OCI-LY1 (cell line): ENCODE measurements around the gene EZH2.

ENCODE experiments used
- H2AFZ ChIP-seq: fragments of 200-600 bp; sonication (generic), shearing (Covaris generic); 2 replicates; pipeline ENCODE4 v1.6.0; 2014; ENCODE audit warnings: antibody characterized with exemption, mild to moderate bottlenecking, low read length
- H3F3A ChIP-seq: fragments of 200-600 bp; sonication (generic), shearing (Covaris generic); 2 replicates; pipeline ENCODE4 v1.6.0; 2014; ENCODE audit warnings: mild to moderate bottlenecking, antibody characterized with exemption, low read length, moderate library complexity; ENCODE audit not compliant: insufficient read depth
- H3K27ac ChIP-seq: fragments of 200-600 bp; sonication (generic); 2 replicates; pipeline ENCODE4 v1.5.1; 2014; ENCODE audit warnings: low read length, mixed run types, mild to moderate bottlenecking, low read depth; ENCODE audit not compliant: poor library complexity, severe bottlenecking
- H3K27me3 ChIP-seq: fragments of 200-600 bp; sonication (generic); 2 replicates; pipeline ENCODE4 v1.6.0; 2014; ENCODE audit warnings: antibody characterized with exemption, mild to moderate bottlenecking, low read length, moderate library complexity; ENCODE audit not compliant: insufficient read depth
- H3K36me3 ChIP-seq: fragments of 200-600 bp; sonication (generic); 2 replicates; pipeline ENCODE4 v1.6.1; 2014; ENCODE audit warnings: mild to moderate bottlenecking, antibody characterized with exemption, low read length, moderate library complexity, mixed read lengths; ENCODE audit not compliant: insufficient read depth
- H3K4me1 ChIP-seq: fragments of 200-600 bp; sonication (generic); 2 replicates; pipeline ENCODE4 v1.5.1; 2014; ENCODE audit warnings: mild to moderate bottlenecking, low read length, moderate library complexity; ENCODE audit not compliant: insufficient read depth, severe bottlenecking
- H3K4me2 ChIP-seq: fragments of 200-600 bp; sonication (generic), shearing (Covaris generic); 2 replicates; pipeline ENCODE4 v1.6.1; 2014; ENCODE audit warnings: low read length
- H3K4me3 ChIP-seq: fragments of 200-600 bp; sonication (generic); 2 replicates; pipeline ENCODE4 v1.5.1; 2014; ENCODE audit warnings: low read length, low read depth, mild to moderate bottlenecking, mixed read lengths; ENCODE audit not compliant: poor library complexity, severe bottlenecking
- H3K79me2 ChIP-seq: fragments of 200-600 bp; shearing (Covaris generic); 2 replicates; pipeline ENCODE4 v1.6.1; 2016; ENCODE audit warnings: mixed run types, low read length, mixed read lengths; ENCODE audit not compliant: insufficient read depth
- H3K9ac ChIP-seq: fragments of 200-600 bp; sonication (generic), shearing (Covaris generic); 2 replicates; pipeline ENCODE4 v1.6.1; 2014; ENCODE audit warnings: mild to moderate bottlenecking, low read length, mixed read lengths
- H3K9me2 ChIP-seq: fragments of 200-600 bp; sonication (generic), shearing (Covaris generic); 2 replicates; pipeline ENCODE4 v1.6.1; 2014; ENCODE audit warnings: low read depth, mild to moderate bottlenecking, low read length, mixed read lengths
- H3K9me3 ChIP-seq: fragments of 200-600 bp; shearing (Covaris generic); 2 replicates; pipeline ENCODE4 v1.6.1; 2014; ENCODE audit warnings: low read length, mixed read lengths
- H4K20me1 ChIP-seq: fragments of 200-600 bp; sonication (generic), shearing (Covaris generic); 2 replicates; pipeline ENCODE4 v1.6.0; 2016; ENCODE audit warnings: mild to moderate bottlenecking, low read length; ENCODE audit not compliant: insufficient read depth
- CTCF ChIP-seq: fragments of 200-600 bp; sonication (generic), shearing (Covaris generic); IDR thresholded peaks from 2 replicates; pipeline ENCODE4 v1.5.1; 2017; ENCODE audit warnings: mild to moderate bottlenecking, antibody characterized with exemption, low read length, moderate library complexity, mixed read lengths
- EZH2 ChIP-seq: fragments of 200-600 bp; sonication (generic), shearing (Covaris generic); IDR thresholded peaks from 2 replicates; pipeline ENCODE4 v1.8.0; 2017; ENCODE audit warnings: borderline replicate concordance, mixed run types, mild to moderate bottlenecking, antibody characterized with exemption, low read length, moderate library complexity, mixed read lengths

The EZH2 gene

GRCh38 chr7:148868378-148868674, 15.8 kb downstream of the EZH2 start:
- Histone ChIP-seq H3F3A (peaks cover 8% of the 10 kb centered on the region; the same call in 1 of the 2 replicates), H3K9me3 (peaks cover 31% of the 10 kb centered on the region), H3K4me1 (peaks cover 29% of the 10 kb centered on the region), H3K27me3 (no peaks in the 10 kb centered on the region), H3K4me2 (no peak overlapping the region), H3K27ac (no peak overlapping the region), H3K79me2 (peaks cover 96% of the 10 kb centered on the region), H4K20me1 (0 out of 2 replicates have a peak, but pooled peaks cover 3% of the 10 kb centered on the region), H3K9me2 (no peaks in the 10 kb centered on the region), H3K9ac (no peak overlapping the region), H3K4me3 (no peak overlapping the region), H3K36me3 (peaks cover 51% of the 10 kb centered on the region), H2AFZ (no peak overlapping the region)
- no peak for TF ChIP-seq CTCF
- TF ChIP-seq EZH2 = no peak

DNA sequence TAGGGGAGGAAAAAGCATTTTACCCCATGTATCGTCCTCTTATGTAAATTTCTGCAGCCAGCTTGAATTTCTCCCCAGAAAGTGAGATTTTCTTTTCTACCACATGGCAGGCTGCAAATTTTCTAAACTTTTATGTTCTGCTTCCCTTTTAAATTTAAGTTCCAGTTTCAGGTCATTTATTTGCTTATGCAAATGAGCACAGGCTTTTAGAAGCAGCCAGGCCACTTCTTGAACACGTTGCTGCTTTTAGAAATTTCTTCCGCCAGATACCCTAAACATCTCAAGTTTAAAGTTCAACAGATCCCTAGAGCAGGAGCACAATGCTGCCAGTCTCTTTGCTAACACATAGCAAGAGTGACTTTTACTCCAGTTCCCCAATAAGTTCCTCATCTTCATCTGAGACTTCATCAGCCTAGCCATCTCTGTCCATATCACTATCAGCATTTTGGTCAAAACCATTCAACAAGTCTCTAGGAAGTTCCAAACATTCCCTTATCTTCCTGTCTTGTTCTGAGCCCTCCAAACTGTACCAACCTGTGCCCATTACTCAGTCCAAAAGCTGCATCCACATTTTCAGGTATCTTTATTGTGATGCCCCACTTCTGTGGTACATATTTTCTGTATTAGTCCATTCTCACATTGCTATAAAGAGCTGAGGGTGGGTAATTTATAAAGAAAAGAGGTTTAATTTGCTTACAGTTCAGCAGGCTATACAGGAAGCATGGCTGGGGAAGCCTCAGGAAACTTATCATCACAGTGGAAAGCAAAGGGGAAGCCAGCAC, 16.3 kb downstream of the EZH2 start:
- Histone ChIP-seq H3K4me3 (no peak overlapping the region), H3K4me2 (no peak overlapping the region), H3K9me3 (peaks cover 28% of the 10 kb centered on the region), H2AFZ (no peak overlapping the region), H3K36me3 (peaks cover 51% of the 10 kb centered on the region), H3F3A (peaks cover 8% of the 10 kb centered on the region; the same call in 1 of the 2 replicates), H3K27ac (peak overlapping the region; percentile 5), H3K4me1 (peaks cover 34% of the 10 kb centered on the region), H3K9me2 (no peaks in the 10 kb centered on the region), H3K9ac (no peak overlapping the region), H3K27me3 (no peaks in the 10 kb centered on the region), H3K79me2 (peaks cover 96% of the 10 kb centered on the region), H4K20me1 (0 out of 2 replicates have a peak, but pooled peaks cover 3% of the 10 kb centered on the region)
- TF ChIP-seq EZH2 (no peak), CTCF (no peak)

GRCh38 chr7:148866362-148866761, 17.7 kb downstream of the EZH2 start:
- peaks cover 96% of the 10 kb centered on the region for H3K79me2 ChIP-seq
- no peak overlapping the region for H2AFZ ChIP-seq
- H3K36me3 ChIP-seq = peaks cover 42% of the 10 kb centered on the region
- peaks cover 48% of the 10 kb centered on the region for H3K4me1 ChIP-seq
- H3K4me3 ChIP-seq = no peak overlapping the region
- H3K9ac ChIP-seq = no peak overlapping the region
- H3K9me3 ChIP-seq = peaks cover 21% of the 10 kb centered on the region
- no peaks in the 10 kb centered on the region for H3K27me3 ChIP-seq
- 0 out of 2 replicates have a peak, but pooled peaks cover 3% of the 10 kb centered on the region for H4K20me1 ChIP-seq
- peak overlapping the region; percentile 46 for H3K27ac ChIP-seq
- no peak for TF ChIP-seq EZH2
- no peak for TF ChIP-seq CTCF
- no peak overlapping the region for H3K4me2 ChIP-seq
- peaks cover 8% of the 10 kb centered on the region; the same call in 1 of the 2 replicates for H3F3A ChIP-seq
- H3K9me2 ChIP-seq = no peaks in the 10 kb centered on the region
